Sigmoid colon (tissue), 7 donors: ENCODE results near the gene DEFB132. TPM values are rescaled to one million over a fixed set of nuclear protein-coding genes. Genes with fewer than 3 reads are reported as not detected.

Source experiments
- DNase-seq: peaks from one replicate; pipeline ENCODE4 v3.0.0-alpha.2; 2019
- H3K27ac ChIP-seq, 4 donors: fragments of 200-600 bp; sonication (generic); one replicate each; pipeline ENCODE4 v1.5.1; 2016 to 2019; ENCODE audit warnings: mild to moderate bottlenecking in 1 of 4
- H3K27me3 ChIP-seq, 3 donors: fragments of 200-600 bp; sonication (generic); one replicate each; pipeline ENCODE4 v1.5.1; 2019; ENCODE audit warnings: mild to moderate bottlenecking in 1 of 3
- H3K36me3 ChIP-seq, 4 donors: fragments of 200-600 bp; sonication (generic); one replicate each; pipeline ENCODE4 v1.5.1; 2016 to 2019
- H3K4me1 ChIP-seq, 4 donors: fragments of 200-600 bp; sonication (generic); one replicate each; pipeline ENCODE4 v1.5.1; 2017 to 2019
- H3K4me3 ChIP-seq, 4 donors: fragments of 200-600 bp; sonication (generic); one replicate each; pipeline ENCODE4 v1.5.1; 2017 to 2019; ENCODE audit warnings: mild to moderate bottlenecking in 2 of 4, moderate library complexity in 1 of 4
- H3K9me3 ChIP-seq, 4 donors: fragments of 200-600 bp in 3 of 4; sonication (generic) in 3 of 4; one replicate each; pipeline versions ENCODE4 v1.5.1 to v1.6.1; 2013 to 2019
- CTCF ChIP-seq, 4 experiments: fragments of 450-650 bp in 3 of 4; fragments of 200-600 bp in 1 of 4; IDR thresholded peaks; one replicate each; pipeline ENCODE4 v1.5.1; 2016 to 2019; ENCODE audit warnings: antibody characterized with exemption in 4 of 4, mild to moderate bottlenecking in 3 of 4, moderate library complexity in 2 of 4
- EP300 ChIP-seq, 4 donors: sonication (generic); formaldehyde crosslinking; IDR thresholded peaks; one replicate each; pipeline ENCODE4 v1.6.1; 2017; ENCODE audit warnings: antibody characterized with exemption in 4 of 4
- POLR2A ChIP-seq, 2 donors: fragments of 450-650 bp; IDR thresholded peaks; one replicate each; pipeline ENCODE4 v1.6.1; 2016; ENCODE audit warnings: antibody characterized with exemption in 2 of 2, mild to moderate bottlenecking in 2 of 2, moderate library complexity in 2 of 2
- POLR2AphosphoS5 ChIP-seq, 4 donors: sonication (generic); formaldehyde crosslinking; IDR thresholded peaks; one replicate each; pipeline ENCODE4 v1.6.1; 2017; ENCODE audit warnings: antibody characterized with exemption in 4 of 4
- WGBS, 2 donors: extraction: QIAGEN DNeasy Blood & Tissue Kit; methylation state at CpG; one replicate each; pipeline ENCODE4 v1.1.7; 2013; 5-methylcytosine and 5-hydroxymethylcytosine counted together
- intact Hi-C: fragments of 100-400 bp; cut with DNase I; formaldehyde crosslinking; loops from one replicate; pipeline ENCODE4 v1.15.1; 2023
- polyA plus RNA-seq, 3 donors: library from polyadenylated mRNA; stranded (reverse); fragments of 200-250 nt; gene quantifications; one replicate each; pipeline ENCODE4 v1.2.3, GENCODE V29; 2013
- total RNA-seq, 4 donors: library from RNA; depleted of rRNA; stranded (reverse); fragments of >200 nt; gene quantifications; one replicate each; pipeline ENCODE4 v1.1.0, GENCODE V29; 2016
- donor health status: healthy with polysubstance abuse.
- donor health status: Bipolar disorder and iron deficiency.
- donor health status: healthy.

The DEFB132 gene
- total and polyA plus RNA-seq, 7 donors = 0.06 TPM; not detected in 6

- H3K27ac ChIP-seq = no peak overlapping the region
- peaks cover 0 to 31% (median 27%) of the 10 kb centered on the region in 4 donors for H3K4me1 ChIP-seq
- H3K36me3 ChIP-seq = no peaks in the 10 kb centered on the region
- H3K4me3 ChIP-seq = no peak overlapping the region
- 65 to 82% methylated on average over 11 of the region's 11 CpGs for WGBS, 2 donors
- H3K9me3 ChIP-seq = no peaks in the 10 kb centered on the region
- DNase-seq = no peak
- TF ChIP-seq CTCF (IDR thresholded peaks at IDR 0.05) (no peak), EP300 (IDR thresholded peaks at IDR 0.05) (no peak), POLR2AphosphoS5 (IDR thresholded peaks at IDR 0.05) (no peak), POLR2A (IDR thresholded peaks at IDR 0.05) (no peak)
- intact Hi-C loops = no loop called here
- no peaks in the 10 kb centered on the region for H3K27me3 ChIP-seq
These were observed 48.2 kb downstream of the DEFB132 start for GRCh38 chr20:305745-306144.

- no peak for DNase-seq
- Histone ChIP-seq H3K27ac (peak overlapping the region in 2 of 4 donors; percentile 11 to 87), H3K4me1 (peaks cover 0 to 20% (median 19%) of the 10 kb centered on the region in 4 donors), H3K4me3 (no peak overlapping the region), H3K36me3 (no peaks in the 10 kb centered on the region), H3K9me3 (no peaks in the 10 kb centered on the region), H3K27me3 (no peaks in the 10 kb centered on the region)
- TF ChIP-seq CTCF (IDR thresholded peaks at IDR 0.05) (no peak), EP300 (IDR thresholded peaks at IDR 0.05) (no peak), POLR2A (IDR thresholded peaks at IDR 0.05) (no peak), POLR2AphosphoS5 (IDR thresholded peaks at IDR 0.05) (no peak)
- WGBS, 2 donors = 61 to 72% methylated on average over 7 of the region's 7 CpGs
- intact Hi-C loops = no loop called here
These were observed 51.0 kb downstream of the DEFB132 start for GRCh38 chr20:308427-309038.

GRCh38 chr20:309306-309840 is 51.8 kb downstream of the DEFB132 start:
- no peak for DNase-seq
- Histone ChIP-seq H3K36me3 (no peaks in the 10 kb centered on the region), H3K4me3 (peak overlapping the region in 3 of 4 donors; percentile 47 to 57 (median 50)), H3K27ac (peak overlapping the region; percentile 84 to 87 (median 86)), H3K27me3 (no peaks in the 10 kb centered on the region), H3K9me3 (no peaks in the 10 kb centered on the region), H3K4me1 (peaks cover 0 to 20% (median 19%) of the 10 kb centered on the region in 4 donors)
- intact Hi-C loops = no loop called here
- TF ChIP-seq POLR2AphosphoS5 (IDR thresholded peaks at IDR 0.05) (no peak), EP300 (IDR thresholded peaks at IDR 0.05) (no peak), CTCF (IDR thresholded peaks at IDR 0.05) (no peak), POLR2A (IDR thresholded peaks at IDR 0.05) (no peak)
- WGBS, 2 donors = 22 to 35% methylated on average over 6 of the region's 6 CpGs

GRCh38 chr20:309841-310644 is 52.5 kb downstream of the DEFB132 start:
- peak; percentile 99 for DNase-seq
- no peaks in the 10 kb centered on the region for H3K27me3 ChIP-seq
- intact Hi-C loops = loop anchor here (2.0 kb wide), 1 partner anchor 15 kb away; the partner anchor contains the start of gene SOX12
- H3K9me3 ChIP-seq = no peaks in the 10 kb centered on the region
- TF ChIP-seq POLR2A (IDR thresholded peaks at IDR 0.05) (no peak), POLR2AphosphoS5 (IDR thresholded peaks at IDR 0.05) (peak in 3 of 4 donors; percentile 13 to 66 (median 47))
- H3K4me1 ChIP-seq = peaks cover 0 to 20% (median 19%) of the 10 kb centered on the region in 4 donors
- H3K4me3 ChIP-seq = peak overlapping the region; percentile 22 to 57 (median 48)
- WGBS, 2 donors = 9 to 39% methylated on average over 31 of the region's 31 CpGs
- no peaks in the 10 kb centered on the region for H3K36me3 ChIP-seq
- peak overlapping the region; percentile 84 to 87 (median 86) for H3K27ac ChIP-seq

GRCh38 chr20:310645-311044 is 53.1 kb downstream of the DEFB132 start:
- H3K4me1 ChIP-seq = peaks cover 0 to 20% (median 19%) of the 10 kb centered on the region in 4 donors
- no peaks in the 10 kb centered on the region for H3K36me3 ChIP-seq
- no peak for TF ChIP-seq POLR2A (IDR thresholded peaks at IDR 0.05)
- TF ChIP-seq POLR2AphosphoS5 (IDR thresholded peaks at IDR 0.05) = no peak
- no peak for TF ChIP-seq EP300 (IDR thresholded peaks at IDR 0.05)
- TF ChIP-seq CTCF (IDR thresholded peaks at IDR 0.05) = no peak
- peak overlapping the region; percentile 84 to 87 (median 86) for H3K27ac ChIP-seq
- H3K4me3 ChIP-seq = peak overlapping the region; percentile 22 to 57 (median 48)
- DNase-seq = no peak
- intact Hi-C loops = loop anchor here (2.0 kb wide), 1 partner anchor 14 kb away; the partner anchor contains the start of gene SOX12
- H3K27me3 ChIP-seq = no peaks in the 10 kb centered on the region
- 12 to 39% methylated on average over 7 of the region's 7 CpGs for WGBS, 2 donors
- no peaks in the 10 kb centered on the region for H3K9me3 ChIP-seq
